Calu3 (cell line): ENCODE measurements around the gene GRAMD4. TPM values are rescaled to one million over a fixed set of nuclear protein-coding genes. Genes with fewer than 3 reads are reported as not detected.
A peak's percentile ranks its signal among the peaks of the same experiment; 100 is the strongest.

Source experiments
- BruUV-seq: library from RNA; stranded (reverse); fragments of 400-500 nt; replicated peaks from 2 replicates; lab custom pipeline; 2021; lab: Mats Ljungman, UMichigan
- CTCF ChIA-PET: fragments of 300-600 bp; sonication (Branson Sonifier 250); formaldehyde crosslinking; loops from one replicate; lab custom pipeline; 2022; ENCODE audit warnings: antibody characterized with exemption; lab: Charles Lee
- DNase-seq: peaks from one replicate; pipeline ENCODE4 v3.0.0; 2022
- H3K27ac Mint-ChIP-seq: one replicate; pipeline ENCODE4 v1.8.0; 2022; ENCODE audit warnings: mixed read lengths; ENCODE audit not compliant: unreplicated experiment
- H3K27me3 Mint-ChIP-seq: one replicate; pipeline ENCODE4 v1.8.0; 2022; ENCODE audit warnings: mixed read lengths; ENCODE audit not compliant: unreplicated experiment
- H3K36me3 Mint-ChIP-seq: one replicate; pipeline ENCODE4 v1.8.0; 2022; ENCODE audit warnings: mild to moderate bottlenecking, moderate library complexity, mixed read lengths; ENCODE audit not compliant: insufficient read depth, unreplicated experiment
- H3K4me1 Mint-ChIP-seq: one replicate; pipeline ENCODE4 v1.8.0; 2022; ENCODE audit warnings: mild to moderate bottlenecking, low read depth, mixed read lengths; ENCODE audit not compliant: unreplicated experiment
- H3K4me3 Mint-ChIP-seq: one replicate; pipeline ENCODE4 v1.8.0; 2022; ENCODE audit warnings: mild to moderate bottlenecking, low read depth, moderate library complexity, mixed read lengths; ENCODE audit not compliant: unreplicated experiment
- H3K9me3 Mint-ChIP-seq: one replicate; pipeline ENCODE4 v1.8.0; 2022; ENCODE audit warnings: low read depth, mixed read lengths; ENCODE audit not compliant: unreplicated experiment
- CTCF ChIP-seq: fragments of 200-600 bp; IDR thresholded peaks from one replicate; pipeline ENCODE4 v1.8.0; 2022; ENCODE audit warnings: antibody characterized with exemption; ENCODE audit not compliant: unreplicated experiment
- intact Hi-C: fragments of 100-400 bp; cut with micrococcal nuclease; formaldehyde crosslinking; loops from one replicate; pipeline ENCODE4 v1.10.0; 2022; ENCODE audit not compliant: unreplicated experiment
- total RNA-seq: library from RNA; stranded (reverse); gene quantifications from 2 replicates; pipeline ENCODE4 v1.2.3, GENCODE V29; 2022

Gene GRAMD4
- total RNA-seq, 1 experiment from 2014 or later, result 61.2 TPM

DNA sequence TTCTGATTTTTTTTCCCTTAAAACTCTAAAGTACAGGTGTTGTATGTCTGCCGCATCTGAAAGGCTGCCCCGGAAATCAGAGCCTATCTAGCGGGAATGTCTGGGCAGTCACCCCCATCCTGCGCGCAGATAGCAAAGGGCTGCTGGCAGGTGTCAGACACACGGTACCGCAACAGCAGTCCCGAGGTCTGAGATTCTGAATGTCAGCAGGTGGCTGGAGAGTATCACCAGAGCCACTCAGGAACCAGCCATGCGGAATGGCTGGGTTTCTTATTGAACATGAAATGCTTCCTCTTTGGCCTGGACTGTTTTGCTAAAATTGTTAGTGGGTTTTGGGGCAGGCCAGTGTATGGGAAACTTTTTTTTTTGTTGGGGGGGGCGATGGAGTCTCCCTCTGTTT lies 64.5 kb downstream of the GRAMD4 start:
- no peak for DNase-seq
- TSS peak; percentile 57 for BruUV-seq
- CTCF ChIA-PET, result no interaction called here
- no peaks in the 10 kb centered on the region for H3K27me3 Mint-ChIP-seq
- intact Hi-C loops, result no loop called here
- H3K4me3 Mint-ChIP-seq, result no peak overlapping the region
- no peak for TF ChIP-seq CTCF
- no peaks in the 10 kb centered on the region for H3K9me3 Mint-ChIP-seq
- H3K36me3 Mint-ChIP-seq, result peaks cover 17% of the 10 kb centered on the region
- H3K4me1 Mint-ChIP-seq, result peaks cover 8% of the 10 kb centered on the region
- no peak overlapping the region for H3K27ac Mint-ChIP-seq

DNA sequence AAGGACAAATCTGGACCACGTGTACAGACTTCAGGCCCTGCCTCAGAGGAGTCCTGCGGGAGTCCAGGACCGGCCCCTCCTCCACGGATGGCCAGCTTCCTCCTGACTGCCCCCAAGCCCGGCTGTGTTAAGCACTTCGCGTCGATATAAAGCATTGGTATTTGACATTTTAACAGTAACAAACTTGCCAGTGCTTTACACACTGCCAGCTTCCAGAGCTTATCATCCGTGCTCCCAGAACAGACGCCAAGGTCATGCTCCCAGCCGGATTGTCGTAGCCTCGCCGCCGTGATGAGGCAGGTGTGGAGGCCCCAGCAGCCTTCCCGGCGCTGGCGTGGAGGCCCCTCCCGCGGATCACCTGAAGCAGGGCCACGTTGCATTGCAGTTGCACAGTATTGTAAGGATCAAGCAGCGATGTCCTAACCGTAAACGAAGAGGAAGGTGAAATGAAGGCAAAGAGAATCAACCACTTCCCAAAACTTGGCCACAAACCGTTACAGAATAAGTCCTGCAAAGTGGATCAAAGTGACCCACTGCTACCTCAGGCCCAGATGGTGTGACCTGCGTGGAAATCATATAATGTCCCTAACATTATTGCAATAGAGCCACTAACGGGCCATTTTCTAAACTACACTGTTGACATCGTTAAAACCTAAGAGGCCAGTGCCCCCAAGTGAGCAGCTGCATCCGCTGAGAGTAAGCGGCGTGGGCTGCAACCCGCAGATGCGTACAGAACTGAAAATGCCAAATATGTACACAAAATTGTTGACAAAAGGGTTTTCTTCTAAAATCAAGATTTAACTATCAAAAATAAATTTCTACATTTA lies 66.2 kb downstream of the GRAMD4 start:
- no TSS peak for BruUV-seq
- Mint-ChIP-seq H3K27me3 (no peaks in the 10 kb centered on the region), H3K9me3 (no peaks in the 10 kb centered on the region), H3K27ac (no peak overlapping the region), H3K4me1 (peaks cover 8% of the 10 kb centered on the region), H3K36me3 (peaks cover 24% of the 10 kb centered on the region), H3K4me3 (no peak overlapping the region)
- no peak for TF ChIP-seq CTCF
- intact Hi-C loops, result no loop called here
- DNase-seq, result no peak
- CTCF ChIA-PET, result interaction anchor here (1.1 kb wide), 1 partner anchor 122 kb away, joined by 3 read pairs; no protein-coding TSS in a partner anchor

- H3K27ac Mint-ChIP-seq, result no peak overlapping the region
- H3K4me3 Mint-ChIP-seq, result no peak overlapping the region
- H3K27me3 Mint-ChIP-seq, result no peaks in the 10 kb centered on the region
- DNase-seq, result no peak
- intact Hi-C loops, result no loop called here
- no peak for TF ChIP-seq CTCF
- peaks cover 8% of the 10 kb centered on the region for H3K4me1 Mint-ChIP-seq
- H3K36me3 Mint-ChIP-seq, result peaks cover 24% of the 10 kb centered on the region
- no peaks in the 10 kb centered on the region for H3K9me3 Mint-ChIP-seq
- BruUV-seq, result no TSS peak
- CTCF ChIA-PET, result no interaction called here
Observed at GRCh38 chr22:46687048-46687444, 66.9 kb downstream of the GRAMD4 start.

GRCh38 chr22:46687460-46687859 lies 67.3 kb downstream of the GRAMD4 start:
- H3K4me1 Mint-ChIP-seq, result peaks cover 8% of the 10 kb centered on the region
- CTCF ChIA-PET, result no interaction called here
- intact Hi-C loops, result no loop called here
- H3K27ac Mint-ChIP-seq, result no peak overlapping the region
- no peaks in the 10 kb centered on the region for H3K27me3 Mint-ChIP-seq
- H3K4me3 Mint-ChIP-seq, result no peak overlapping the region
- no peak for TF ChIP-seq CTCF
- peaks cover 26% of the 10 kb centered on the region for H3K36me3 Mint-ChIP-seq
- H3K9me3 Mint-ChIP-seq, result no peaks in the 10 kb centered on the region
- BruUV-seq, result no TSS peak
- no peak for DNase-seq
